Amniotic stem cell (primary cell): ENCODE results near the gene LYSMD2.
"Not testable (repeated sequence)": the region's sequence is repeated elsewhere in the genome, so short reads cannot be mapped to it uniquely, and the experiment has no call there.

ENCODE experiments used
- DNase-seq: peaks from one replicate; lab custom pipeline; 2025; lab: John Stamatoyannopoulos, UW

Gene LYSMD2, protein sequence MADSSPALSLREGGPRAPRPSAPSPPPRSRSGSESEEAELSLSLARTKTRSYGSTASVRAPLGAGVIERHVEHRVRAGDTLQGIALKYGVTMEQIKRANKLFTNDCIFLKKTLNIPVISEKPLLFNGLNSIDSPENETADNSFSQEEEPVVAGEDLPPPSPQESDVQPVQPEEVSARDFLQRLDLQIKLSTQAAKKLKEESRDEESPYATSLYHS

DNA sequence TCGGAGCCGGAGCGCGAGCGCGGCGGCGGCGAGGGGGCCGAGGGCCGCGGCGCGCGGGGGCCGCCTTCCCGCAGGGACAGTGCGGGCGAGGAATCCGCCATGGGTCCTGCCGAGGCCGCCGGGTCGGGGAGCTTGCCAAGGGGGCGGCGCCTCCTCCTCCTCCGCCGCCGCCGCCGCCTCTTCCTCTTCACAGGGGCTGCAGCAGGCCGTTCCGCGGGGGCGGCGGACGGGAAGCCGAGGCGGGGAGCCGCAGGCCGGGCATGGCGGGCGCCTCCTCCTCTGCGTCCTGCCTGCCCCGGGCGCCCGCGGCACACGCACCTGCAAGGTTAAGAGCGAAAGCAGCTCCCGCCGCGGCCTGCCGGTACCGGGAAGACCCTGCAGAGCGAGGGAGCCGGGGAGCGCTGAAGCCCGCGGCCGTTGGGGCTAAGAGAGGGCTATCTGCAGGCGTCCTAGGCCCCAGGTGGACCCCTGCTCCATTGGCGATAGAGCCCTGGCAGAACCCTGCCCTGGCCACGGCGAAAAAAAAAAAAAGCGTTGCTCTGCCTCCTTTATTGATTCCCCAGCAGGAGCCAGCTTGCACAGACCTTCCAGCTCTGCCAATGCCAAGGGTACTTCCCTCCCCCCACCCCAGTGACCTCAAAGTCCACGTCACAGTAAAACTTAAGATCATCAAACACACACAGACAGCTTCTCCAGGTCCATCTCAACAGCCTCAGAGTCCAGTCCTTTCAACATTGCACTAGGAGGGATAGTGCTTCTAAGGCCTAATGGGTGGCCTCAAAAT is at the start of gene LYSMD2:
TSS of gene LYSMD2 (minus strand) at position 134 of the 784 bp plus-strand sequence. CDS start at position 101, 33 bp downstream.
- no peak for DNase-seq

DNA sequence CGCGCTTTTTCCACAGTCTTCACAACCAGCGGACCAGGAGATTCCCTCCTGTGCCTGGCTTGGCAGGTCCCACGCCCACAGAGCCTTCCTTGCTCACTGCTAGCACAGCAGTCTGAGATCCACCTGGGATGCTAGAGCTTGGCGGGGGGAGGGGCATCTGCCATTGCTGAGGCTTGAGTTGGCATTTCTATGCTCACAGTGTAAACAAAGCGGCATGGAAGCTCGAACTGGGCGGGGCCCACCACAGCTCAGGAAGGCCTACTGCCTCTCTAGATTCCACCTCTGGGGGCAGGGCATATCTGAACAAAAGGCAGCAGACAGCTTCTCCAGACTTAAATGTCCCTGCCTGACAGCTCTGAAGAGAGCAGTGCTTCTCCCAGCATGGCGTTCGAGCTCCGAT is 49.7 kb upstream of the LYSMD2 start:
- not testable (repeated sequence) for DNase-seq

- DNase-seq: no peak
These were observed 46.5 kb upstream of the LYSMD2 start for GRCh38 chr15:51783967-51784366.

GRCh38 chr15:51782357-51782896 is 45.0 kb upstream of the LYSMD2 start:
- no peak for DNase-seq

DNA sequence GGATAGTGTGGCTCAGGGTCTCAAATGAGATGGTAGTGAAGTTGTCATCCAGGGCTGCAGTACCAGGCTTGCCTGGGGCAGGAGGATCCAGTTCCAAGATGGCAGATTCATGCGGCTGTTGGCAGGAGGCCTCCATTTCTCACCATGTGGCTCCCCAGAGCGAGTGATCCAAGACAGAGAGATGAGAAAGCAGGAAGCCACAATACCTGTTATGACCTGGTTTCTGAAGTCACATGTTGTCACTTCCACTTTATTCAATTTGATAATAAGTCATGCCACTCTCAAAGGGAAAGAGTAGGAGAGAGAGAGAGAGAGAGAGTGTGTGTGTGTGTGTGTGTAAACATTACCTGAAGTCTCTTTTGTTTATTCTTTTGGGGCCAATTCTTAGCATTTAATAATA is 44.1 kb upstream of the LYSMD2 start:
- DNase-seq: no peak

DNA sequence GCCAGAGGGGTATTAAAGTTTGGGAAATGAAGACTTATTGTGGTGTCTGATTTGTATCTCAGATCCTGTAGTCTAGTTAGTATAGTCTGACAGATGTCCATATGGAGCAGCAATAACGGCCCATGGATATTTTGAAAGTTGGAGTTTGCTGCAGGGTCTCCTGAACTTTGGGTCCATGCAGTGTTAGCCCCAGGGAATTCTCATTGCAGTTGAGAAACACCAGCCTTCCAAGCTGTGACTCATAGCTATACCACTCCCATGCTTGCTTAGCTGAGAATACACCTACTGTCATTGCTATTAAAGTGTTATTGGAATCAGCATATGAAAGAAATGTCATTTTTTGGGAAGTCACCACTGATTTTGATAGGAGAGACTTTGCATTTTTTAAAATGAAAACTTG is 43.2 kb upstream of the LYSMD2 start:
- no peak for DNase-seq

- DNase-seq: peak; percentile 76
These were observed 39.6 kb upstream of the LYSMD2 start for GRCh38 chr15:51776952-51777569.

GRCh38 chr15:51775967-51776816 is 38.7 kb upstream of the LYSMD2 start:
- DNase-seq: no peak

GRCh38 chr15:51774916-51775315 is 37.5 kb upstream of the LYSMD2 start:
- no peak for DNase-seq

GRCh38 chr15:51771773-51772172 is 34.3 kb upstream of the LYSMD2 start:
- no peak for DNase-seq

- no peak for DNase-seq
These were observed 33.4 kb upstream of the LYSMD2 start for GRCh38 chr15:51770902-51771301.

GRCh38 chr15:51768018-51768417 is 30.6 kb upstream of the LYSMD2 start:
- no peak for DNase-seq

DNA sequence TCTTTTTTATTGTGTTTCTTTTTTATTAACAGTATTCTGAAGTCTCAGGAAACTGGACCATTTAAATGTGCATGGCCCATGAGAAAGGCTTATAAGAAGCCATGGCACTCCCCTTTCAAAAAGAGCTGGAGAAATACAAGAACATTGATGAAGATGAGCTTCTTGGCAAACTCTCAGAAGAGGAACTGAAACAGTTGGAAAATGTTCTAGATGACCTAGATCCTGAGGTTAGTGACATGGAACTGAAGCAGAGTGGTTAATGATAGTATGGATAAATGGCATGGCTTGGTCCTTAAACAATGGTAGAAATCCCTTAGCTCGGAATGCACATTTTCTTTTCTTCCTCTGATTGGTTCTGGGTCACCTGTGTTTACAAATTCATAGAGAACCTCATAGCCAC is 28.9 kb upstream of the LYSMD2 start:
- DNase-seq: no peak

DNA sequence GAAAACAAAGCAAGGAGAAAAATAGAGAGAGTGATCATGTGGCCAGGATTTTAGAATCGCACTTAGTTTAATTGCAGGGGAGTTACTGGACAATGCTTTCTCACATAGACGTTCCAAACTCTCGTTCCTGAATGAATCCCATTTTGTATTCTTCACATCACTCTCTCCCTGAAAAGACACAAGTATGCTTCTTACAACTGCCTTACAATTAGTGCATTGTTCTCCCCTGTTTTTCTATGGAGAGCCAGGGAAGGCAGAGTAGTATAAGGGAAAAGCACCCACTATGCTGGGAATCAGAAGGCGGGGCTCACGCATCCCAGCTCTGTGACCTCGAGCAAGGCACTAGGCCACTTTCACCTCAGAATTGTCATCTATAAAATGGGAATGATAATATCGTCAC is 28.3 kb upstream of the LYSMD2 start:
- DNase-seq: no peak

GRCh38 chr15:51760805-51761204 is 23.4 kb upstream of the LYSMD2 start:
- DNase-seq: no peak

DNA sequence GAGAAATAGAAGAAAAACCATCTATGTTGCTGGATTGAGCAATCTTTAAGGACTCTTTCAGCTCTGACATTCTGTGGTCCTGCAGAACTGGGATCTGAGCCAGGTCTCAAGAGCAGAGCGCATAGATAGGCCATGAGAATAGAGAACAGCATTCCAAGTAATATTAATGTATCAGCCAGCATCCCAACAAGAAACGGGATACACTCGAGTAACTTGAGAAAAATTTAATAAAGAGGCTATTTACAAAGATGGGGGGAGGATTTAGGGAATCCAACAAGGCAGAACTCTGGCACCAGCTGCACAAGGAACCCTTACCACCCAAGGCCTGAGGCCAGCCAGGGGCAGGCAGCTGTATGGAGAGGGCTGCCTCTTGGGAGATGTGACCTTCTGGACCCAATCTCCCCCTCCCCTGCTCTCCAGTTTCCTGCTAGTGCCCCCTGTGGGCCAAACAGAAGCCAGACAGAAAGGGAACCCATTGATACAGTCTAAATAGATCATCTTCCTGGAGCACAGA is 22.2 kb upstream of the LYSMD2 start:
- DNase-seq: no peak

- no peak for DNase-seq
These were observed 21.2 kb upstream of the LYSMD2 start for GRCh38 chr15:51758645-51759044.

- DNase-seq: no peak
These were observed 20.0 kb upstream of the LYSMD2 start for GRCh38 chr15:51757450-51757849.

DNA sequence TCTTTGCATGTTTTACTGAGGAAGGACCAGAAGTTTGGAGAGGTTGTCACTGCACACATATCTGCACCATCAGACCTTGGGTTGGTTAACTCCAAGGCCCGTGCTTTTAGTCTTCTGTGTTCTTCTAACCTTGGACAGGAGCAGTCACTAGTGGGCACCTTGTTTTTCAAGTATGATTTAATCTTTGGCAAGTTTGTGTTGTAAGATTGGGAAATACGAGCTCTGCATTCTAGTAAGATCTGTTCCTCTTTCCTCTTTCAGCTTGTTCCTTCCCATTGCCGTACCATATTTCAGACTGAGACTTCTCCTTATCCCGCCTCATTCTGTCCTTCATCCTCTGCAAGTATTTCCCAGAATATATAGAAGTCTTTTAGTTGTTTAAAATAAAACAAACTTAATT is 19.0 kb upstream of the LYSMD2 start:
- DNase-seq: no peak

DNA sequence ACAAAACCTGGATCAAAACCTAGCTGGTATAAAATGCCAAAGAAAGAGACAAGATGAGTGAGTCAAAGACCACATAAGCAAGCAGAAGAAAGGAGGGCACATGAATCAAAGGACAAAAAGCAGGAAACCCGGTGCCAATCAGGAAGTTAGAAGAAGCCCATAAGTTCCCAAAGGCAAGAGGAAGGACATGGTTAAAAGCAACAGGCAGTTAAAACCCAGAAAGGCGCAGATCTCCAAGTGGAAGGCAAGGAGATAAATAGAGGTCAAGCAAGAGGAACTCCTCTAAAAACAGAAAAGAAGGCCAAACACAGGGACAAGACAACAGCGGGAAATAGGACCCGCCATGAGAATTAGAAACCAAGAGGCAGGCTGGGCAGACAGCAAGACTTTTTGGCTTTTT is 18.3 kb upstream of the LYSMD2 start:
- no peak for DNase-seq

GRCh38 chr15:51754267-51754666 is 16.8 kb upstream of the LYSMD2 start:
- DNase-seq: no peak

- DNase-seq: no peak
These were observed 15.4 kb upstream of the LYSMD2 start for GRCh38 chr15:51752888-51753287.
